ENCODE results near the gene MEIS1. TPM values are rescaled to one million over a fixed set of nuclear protein-coding genes. Genes with fewer than 3 reads are reported as not detected.

Gene MEIS1
- 45.6 and 55.5 TPM in 2 replicates for total RNA-seq

GRCh38 chr2:66434679-66435548, at the start of gene MEIS1:
Gene MEIS1 (plus strand): TSS chr2:66435125. CDS start chr2:66435857, 732 bp downstream.

